Measurements from ENCODE around the gene ULK4. TPM values are rescaled to one million over a fixed set of nuclear protein-coding genes. Genes with fewer than 3 reads are reported as not detected.
"Not testable (repeated sequence)": the region's sequence is repeated elsewhere in the genome, so short reads cannot be mapped to it uniquely, and the experiment has no call there.

Gene ULK4
- total RNA-seq, 1 experiment from 2014 or later = 6.3 TPM

- H3K36me3 ChIP-seq (ENCODE audit: control insufficient read depth in 1 of 2, insufficient read depth in 2 of 2, low read length in 2 of 2); POLR2A ChIA-PET; RAD21 ChIA-PET (ENCODE audit: low non-redundant PET in 1 of 2, low total read pairs in 2 of 2, uncharacterized antibody in 2 of 2, unreplicated experiment in 2 of 2); BruUV-seq (replicated peaks); H2AFZ ChIP-seq (ENCODE audit: low read depth, low read length, poor library complexity, severe bottlenecking); H3K4me3 ChIP-seq (replicated peaks in 1 of 2; ENCODE audit: low read depth in 1 of 2, low read length in 2 of 2); DNase-seq (ENCODE audit: low read depth, low spot score); ATAC-seq; H3K4me1 ChIP-seq (ENCODE audit: control insufficient read depth in 1 of 2, insufficient read depth in 2 of 2, low read length in 2 of 2); H3K4me2 ChIP-seq (ENCODE audit: low read length); CTCF ChIA-PET; H3K79me2 ChIP-seq (ENCODE audit: insufficient read depth, low read length); H3K27me3 ChIP-seq (ENCODE audit: insufficient read depth, low read length); H4K20me1 ChIP-seq (ENCODE audit: insufficient read depth); H3K9me3 ChIP-seq (ENCODE audit: control insufficient read depth in 1 of 2, insufficient read depth in 1 of 2, low read depth in 1 of 2, low read length in 2 of 2); H3K27ac ChIP-seq (ENCODE audit: low read depth, low read length); intact Hi-C loops (cut with micrococcal nuclease); H3K9me2 ChIP-seq (ENCODE audit: insufficient read depth); H3K9ac ChIP-seq (ENCODE audit: low read length): not testable (repeated sequence)
- 0 out of 6 replicates have a peak, but pooled peaks of 1 of the 3 experiments have one; percentile 10 for TF ChIP-seq CTCF (IDR thresholded peaks at IDR 0.05 in 2 of 3, conservative IDR thresholded peaks at IDR 0.05 in 1 of 3; ENCODE audit: borderline replicate concordance in 1 of 3, insufficient read depth in 1 of 3, low read depth in 2 of 3, low read length in 2 of 3)
These were observed 677.0 kb downstream of the ULK4 start for GRCh38 chr3:41284934-41285333.

- RAD21 ChIA-PET (ENCODE audit: low non-redundant PET in 1 of 2, low total read pairs in 2 of 2, uncharacterized antibody in 2 of 2, unreplicated experiment in 2 of 2) = no interaction called here
- intact Hi-C loops (cut with micrococcal nuclease) = no loop called here
- no TSS peak for BruUV-seq (replicated peaks)
These were observed 684.0 kb downstream of the ULK4 start for GRCh38 chr3:41277790-41278465.

More at GRCh38 chr3:41277790-41278465, 684.0 kb downstream of the ULK4 start:
- no peak overlapping the region for H3K9ac ChIP-seq (ENCODE audit: low read length)
- H2AFZ ChIP-seq (ENCODE audit: low read depth, low read length, poor library complexity, severe bottlenecking) = no peak overlapping the region
- H4K20me1 ChIP-seq (ENCODE audit: insufficient read depth) = no peaks in the 10 kb centered on the region
- no peak overlapping the region for H3K4me3 ChIP-seq (replicated peaks in 1 of 2; ENCODE audit: low read depth in 1 of 2, low read length in 2 of 2)
- H3K4me1 ChIP-seq (ENCODE audit: control insufficient read depth in 1 of 2, insufficient read depth in 2 of 2, low read length in 2 of 2) = peaks cover 0 to 9% of the 10 kb centered on the region in 2 experiments; a peak in 1 of 4 replicates
- DNase-seq (ENCODE audit: low read depth, low spot score) (no peak), ATAC-seq (no peak)
- H3K4me2 ChIP-seq (ENCODE audit: low read length) = no peak overlapping the region
- peaks cover 0 to 6% of the 10 kb centered on the region in 2 experiments; a peak in 1 of 4 replicates for H3K9me3 ChIP-seq (ENCODE audit: control insufficient read depth in 1 of 2, insufficient read depth in 1 of 2, low read depth in 1 of 2, low read length in 2 of 2)
- H3K27me3 ChIP-seq (ENCODE audit: insufficient read depth, low read length) = no peaks in the 10 kb centered on the region
- H3K27ac ChIP-seq (ENCODE audit: low read depth, low read length) = no peak overlapping the region
- POLR2A ChIA-PET = no interaction called here
- CTCF ChIA-PET = no interaction called here
- no peaks in the 10 kb centered on the region for H3K79me2 ChIP-seq (ENCODE audit: insufficient read depth, low read length)
- no peaks in the 10 kb centered on the region for H3K36me3 ChIP-seq (ENCODE audit: control insufficient read depth in 1 of 2, insufficient read depth in 2 of 2, low read length in 2 of 2)
- no peak for TF ChIP-seq ZFX (IDR thresholded peaks at IDR 0.05)
- TF ChIP-seq YY1 (IDR thresholded peaks at IDR 0.05; ENCODE audit: extremely low read depth, insufficient replicate concordance, low read depth, low read length) = no peak
- no peak for TF ChIP-seq SRF (IDR thresholded peaks at IDR 0.05; ENCODE audit: low read depth)
- TF ChIP-seq EZH2phosphoT487 (IDR thresholded peaks at IDR 0.05; ENCODE audit: borderline replicate concordance) = no peak
- TF ChIP-seq RAD21 (IDR thresholded peaks at IDR 0.05; ENCODE audit: low read depth) = no peak
- no peak for TF ChIP-seq EGR1 (IDR thresholded peaks at IDR 0.05; ENCODE audit: low read depth)
- TF ChIP-seq TCF7L2 (IDR thresholded peaks at IDR 0.05; ENCODE audit: borderline replicate concordance, extremely low read depth, insufficient read depth, insufficient read length) = no peak
- H3K9me2 ChIP-seq (ENCODE audit: insufficient read depth) = no peaks in the 10 kb centered on the region
